HG03520 (cell line): ENCODE data around the gene SLC36A3.
"Not testable (repeated sequence)": the region's sequence is repeated elsewhere in the genome, so short reads cannot be mapped to it uniquely, and the experiment has no call there.

ENCODE experiments used
- ATAC-seq: cut with Tn5 transposase; IDR thresholded peaks from one replicate; pipeline ENCODE4 v1.9.1; 2021; ENCODE audit warnings: mild to moderate bottlenecking, moderate library complexity; ENCODE audit not compliant: unreplicated experiment

Gene SLC36A3

DNA sequence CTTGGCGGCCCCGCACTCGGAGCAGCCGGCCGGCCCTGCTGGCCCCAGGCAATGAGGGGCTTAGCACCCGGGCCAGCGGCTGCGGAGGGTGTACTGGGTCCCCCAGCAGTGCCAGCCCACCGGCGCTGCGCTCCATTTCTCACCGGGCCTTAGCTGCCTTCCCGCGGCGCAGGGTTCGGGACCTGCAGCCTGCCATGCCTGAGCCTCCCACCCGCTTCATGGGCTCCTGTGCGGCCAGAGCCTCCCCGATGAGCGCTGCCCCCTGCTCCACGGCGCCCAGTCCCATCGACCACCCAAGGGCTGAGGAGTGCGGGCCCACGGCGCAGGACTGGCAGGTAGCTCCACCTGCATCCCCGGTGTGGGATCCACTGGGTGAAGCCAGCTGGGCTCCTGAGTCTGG lies 5.7 kb upstream of the SLC36A3 start:
- ATAC-seq: not testable (repeated sequence)

DNA sequence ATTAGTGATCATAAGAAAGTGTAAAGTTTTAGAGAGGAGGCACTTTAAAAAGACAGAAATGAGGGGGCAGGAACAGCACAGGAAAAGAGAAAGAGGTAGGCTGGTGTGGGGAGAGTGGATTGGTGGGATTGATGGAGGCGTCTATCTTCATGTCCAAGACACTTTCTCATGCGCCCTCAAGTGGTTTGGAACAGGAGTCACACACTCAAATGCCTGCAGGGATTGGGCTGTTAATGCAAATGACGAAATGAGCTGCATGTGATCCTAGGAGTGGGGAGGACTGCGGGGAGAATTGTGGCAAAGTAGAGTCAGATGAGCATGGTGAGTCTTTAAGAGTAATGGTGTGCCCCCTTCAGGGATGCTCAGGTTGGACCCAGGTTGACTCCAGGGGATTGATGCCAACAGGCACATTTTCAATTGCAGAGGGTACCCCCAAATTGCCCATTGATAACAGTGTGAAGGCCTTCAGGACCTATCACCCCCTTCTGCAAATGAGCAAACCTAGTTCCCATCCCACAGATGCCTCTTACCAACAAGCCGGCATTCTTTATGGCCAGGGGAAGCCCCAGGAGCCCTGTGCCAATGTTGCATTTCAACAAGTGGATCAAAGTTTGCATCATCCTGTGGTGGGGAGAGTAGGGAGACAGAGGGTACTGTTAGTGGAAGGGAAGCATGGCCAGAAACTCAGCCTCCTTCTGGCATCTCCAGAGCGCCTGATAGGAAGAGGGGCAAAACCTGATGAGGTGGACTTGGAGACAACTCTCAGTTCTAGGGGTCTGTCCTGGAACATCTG lies 5.3 kb downstream of the SLC36A3 start:
- ATAC-seq: no peak

DNA sequence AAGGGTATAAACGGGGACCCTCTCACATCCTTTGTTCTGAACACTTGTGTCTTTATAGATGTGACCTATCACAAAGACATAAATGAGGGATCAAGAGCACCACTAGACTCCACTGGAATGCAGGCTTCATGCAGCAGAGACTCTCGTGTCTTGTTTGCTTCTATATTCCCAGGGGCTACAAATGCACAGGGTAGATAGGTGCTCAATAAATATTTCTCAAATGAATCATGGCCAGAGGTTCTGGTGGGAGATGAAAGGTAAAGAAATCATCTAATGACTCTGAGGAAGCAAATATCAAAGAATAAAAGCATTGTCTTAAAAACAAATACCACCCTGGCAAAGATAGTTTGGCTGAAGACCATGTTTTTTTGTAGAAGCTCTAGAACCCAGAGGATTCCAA lies 6.6 kb downstream of the SLC36A3 start:
- ATAC-seq: no peak

DNA sequence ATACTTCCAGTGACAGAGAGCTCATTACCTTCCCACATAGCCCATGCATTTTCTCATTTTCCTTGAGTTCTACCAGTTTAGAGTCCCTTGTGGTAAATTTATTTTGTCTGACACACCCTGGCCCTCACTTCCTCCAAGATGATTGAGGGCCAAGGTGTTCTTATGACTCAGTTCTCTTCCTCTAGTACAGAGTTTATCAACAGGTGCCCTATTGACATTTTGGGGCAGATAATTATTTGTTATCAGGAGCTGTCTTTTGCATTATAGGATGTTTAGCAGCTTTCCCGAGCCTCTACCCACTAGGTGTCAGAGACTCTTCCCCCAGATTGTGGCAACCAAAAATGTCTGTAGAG lies 7.1 kb downstream of the SLC36A3 start:
- no peak for ATAC-seq

DNA sequence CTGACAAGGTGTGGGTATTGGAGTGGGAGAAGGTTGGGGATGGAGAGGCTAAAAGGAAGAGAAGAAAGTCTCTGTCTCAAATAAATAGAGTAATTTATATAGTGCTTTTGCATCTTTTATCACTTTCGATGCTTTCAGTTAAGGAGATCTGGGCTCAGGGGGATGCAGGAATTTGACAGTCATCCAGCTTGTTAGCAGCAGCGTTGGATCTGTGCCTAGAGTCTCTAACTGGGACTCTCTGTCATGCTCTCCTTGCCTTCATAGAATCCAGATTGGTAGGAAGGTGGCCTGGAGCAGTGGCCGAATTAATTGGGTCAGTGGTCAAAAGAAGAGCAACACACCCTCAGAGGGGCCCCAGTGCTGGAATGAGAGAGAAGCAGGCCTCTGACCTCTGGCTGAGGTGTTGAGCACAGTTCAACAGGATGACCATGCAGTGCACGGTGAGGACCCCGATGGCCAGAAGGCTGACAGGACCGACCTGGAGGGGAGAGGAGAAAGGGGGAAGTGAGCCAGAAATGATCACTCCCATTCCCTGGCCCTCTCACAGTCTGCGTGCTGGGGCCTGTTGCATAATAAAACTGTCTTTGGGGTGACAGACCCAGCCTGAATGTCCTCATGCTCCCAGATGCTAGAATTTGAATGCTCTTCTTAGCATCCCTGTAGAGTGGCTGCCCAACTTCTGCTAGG lies 7.6 kb downstream of the SLC36A3 start:
- ATAC-seq: no peak

DNA sequence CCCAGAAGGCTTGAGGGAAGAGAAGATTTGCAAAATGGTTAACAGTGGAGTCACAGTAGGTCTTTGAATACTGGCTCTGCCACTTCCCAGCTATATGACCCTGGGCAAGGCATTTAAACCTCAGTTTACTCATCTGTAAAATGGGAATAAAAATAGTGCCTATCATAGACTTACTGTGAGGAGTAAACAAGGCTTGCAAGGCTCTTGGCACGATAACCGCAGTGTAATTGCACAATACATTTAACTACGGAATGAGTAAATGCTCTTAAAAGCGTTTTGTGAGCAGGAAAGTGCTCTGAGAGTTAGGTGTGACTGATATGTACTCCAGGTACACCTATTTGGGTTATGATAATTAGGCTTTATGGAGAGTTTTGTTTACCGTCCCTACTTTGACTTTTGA lies 8.4 kb downstream of the SLC36A3 start:
- ATAC-seq: no peak

DNA sequence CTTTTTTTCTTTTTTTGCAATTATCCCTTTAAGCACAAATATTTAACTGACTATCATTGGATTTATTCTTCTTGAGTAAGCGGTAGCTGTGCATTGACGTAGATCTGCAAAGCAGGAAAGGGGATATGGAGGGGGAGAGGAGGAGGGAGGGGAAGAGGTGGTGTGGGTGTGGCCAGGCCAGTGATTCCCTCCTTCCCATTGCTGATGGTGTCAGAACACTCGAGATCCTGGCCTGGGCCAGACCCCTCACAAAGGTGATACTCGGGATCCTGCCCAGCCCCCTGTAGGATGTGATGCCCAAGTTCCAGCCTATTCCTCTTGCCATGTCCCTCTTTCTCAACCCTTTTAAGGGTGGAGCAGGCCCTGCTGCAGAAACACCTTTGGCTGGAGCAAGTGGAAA lies 9.9 kb downstream of the SLC36A3 start:
- ATAC-seq: no peak

DNA sequence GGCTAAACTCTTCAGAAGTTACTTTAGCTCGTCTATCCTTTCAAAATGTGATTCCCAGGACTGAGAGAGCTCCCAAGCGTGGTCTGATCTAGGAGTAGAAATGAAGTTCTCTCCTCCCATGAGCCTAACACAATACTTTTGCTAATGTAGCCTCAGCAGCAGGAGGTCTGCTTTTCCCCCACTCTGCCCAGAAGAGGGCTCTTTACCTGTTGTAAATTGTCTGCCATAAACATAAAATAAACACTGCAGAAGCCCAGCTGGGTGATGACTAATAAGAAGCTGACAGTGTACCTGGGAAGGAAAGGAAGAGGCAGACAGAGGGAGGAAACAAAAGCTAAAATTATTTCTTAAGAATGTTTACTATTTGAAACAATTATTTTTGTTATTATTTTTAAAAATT lies 15.4 kb downstream of the SLC36A3 start:
- ATAC-seq: no peak

DNA sequence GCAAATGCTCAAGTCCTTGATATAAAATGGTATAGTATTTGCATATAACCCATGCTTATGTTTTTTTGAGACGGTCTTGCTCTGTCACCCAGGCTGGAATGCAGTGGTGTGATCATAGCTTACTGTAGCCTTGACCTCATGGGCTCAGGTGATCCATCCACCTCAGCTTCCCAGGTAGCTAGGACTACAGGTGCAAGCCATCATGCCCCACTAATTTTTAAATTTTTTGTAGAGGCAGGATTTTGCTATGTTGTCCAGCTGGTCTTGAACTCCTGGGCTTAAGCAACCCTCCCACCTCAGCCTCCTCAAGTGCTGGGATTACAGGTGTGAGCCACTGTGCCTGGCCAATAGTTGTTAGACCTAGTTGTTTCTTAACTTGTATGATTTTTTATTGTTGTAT lies 17.3 kb downstream of the SLC36A3 start:
- ATAC-seq: no peak

DNA sequence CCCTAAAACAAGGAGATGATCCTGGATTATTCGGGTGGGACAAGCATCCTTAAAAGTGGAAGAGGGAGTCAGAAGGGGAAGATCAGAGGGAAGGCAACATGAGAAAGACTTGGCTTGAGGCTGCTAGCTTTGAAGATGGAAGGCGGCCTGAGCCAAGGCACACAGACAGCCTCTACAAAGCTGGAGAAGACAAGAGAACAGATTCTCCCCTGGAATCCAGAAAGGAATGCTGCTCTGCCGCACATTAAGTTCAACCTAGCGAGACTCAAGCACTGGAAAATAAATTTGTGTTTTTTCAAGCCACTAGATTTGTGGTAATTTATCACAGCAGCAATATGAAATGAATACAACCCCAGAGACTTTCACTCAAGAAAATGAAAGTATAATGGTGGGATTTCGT lies 17.9 kb downstream of the SLC36A3 start:
- ATAC-seq: no peak

DNA sequence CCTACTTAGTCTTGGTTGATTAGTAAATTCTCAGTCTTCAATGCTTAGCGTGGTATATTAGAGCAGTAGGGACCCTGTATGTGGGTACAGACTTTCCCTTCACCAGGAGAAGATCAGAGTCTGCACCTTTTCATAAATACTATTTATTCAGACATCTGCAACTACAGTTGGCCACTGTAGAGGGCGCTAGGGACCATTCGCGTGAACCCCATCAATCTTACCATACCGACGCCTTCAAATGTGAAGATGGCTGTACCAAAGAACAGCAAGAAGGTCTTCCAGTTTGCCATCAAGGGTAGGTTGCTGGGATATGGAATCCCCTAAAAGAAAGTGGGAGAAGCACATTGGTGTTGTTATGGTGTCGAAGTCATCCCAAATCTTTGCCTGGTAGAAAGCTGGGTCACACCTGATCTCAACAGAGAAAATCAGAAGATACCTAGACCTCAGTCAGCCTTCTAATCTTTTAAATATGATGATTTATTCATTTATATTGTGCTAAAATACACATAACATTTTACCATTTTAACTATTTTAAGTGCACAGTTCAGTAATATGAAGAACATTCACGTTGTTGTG lies 19.1 kb downstream of the SLC36A3 start:
- no peak for ATAC-seq

DNA sequence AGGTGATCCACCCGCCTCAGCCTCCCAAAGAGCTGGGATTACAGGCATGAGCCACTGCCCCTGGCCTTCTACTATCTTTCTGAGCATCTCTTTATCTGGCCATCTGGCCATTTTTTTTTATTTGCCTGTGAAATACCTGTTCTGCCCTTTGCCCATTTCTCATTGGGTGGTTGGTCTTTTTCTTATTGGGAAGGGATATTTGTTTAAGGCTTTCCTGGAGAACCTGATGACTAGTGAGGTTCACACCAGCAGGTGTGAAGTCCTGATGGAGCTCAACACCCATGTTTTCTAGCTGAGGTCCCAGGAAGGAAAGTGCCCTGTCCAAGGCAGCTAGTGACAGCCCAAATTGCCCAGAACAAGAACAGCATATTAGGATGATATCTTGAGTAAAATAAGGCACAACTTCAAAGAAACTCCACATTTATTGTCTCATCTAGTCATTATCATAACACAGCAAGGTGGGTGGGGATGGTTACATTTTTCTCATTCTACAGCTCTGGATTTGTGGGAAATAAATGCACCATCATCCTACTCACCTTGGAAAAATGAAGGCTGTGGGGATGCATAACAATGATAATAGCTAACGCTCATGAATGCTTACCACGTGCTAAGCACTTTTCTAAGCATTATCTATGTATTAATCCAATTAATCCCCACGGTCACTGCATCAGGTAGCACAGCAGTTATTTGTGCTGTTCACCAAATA lies 20.3 kb downstream of the SLC36A3 start:
- no peak for ATAC-seq

DNA sequence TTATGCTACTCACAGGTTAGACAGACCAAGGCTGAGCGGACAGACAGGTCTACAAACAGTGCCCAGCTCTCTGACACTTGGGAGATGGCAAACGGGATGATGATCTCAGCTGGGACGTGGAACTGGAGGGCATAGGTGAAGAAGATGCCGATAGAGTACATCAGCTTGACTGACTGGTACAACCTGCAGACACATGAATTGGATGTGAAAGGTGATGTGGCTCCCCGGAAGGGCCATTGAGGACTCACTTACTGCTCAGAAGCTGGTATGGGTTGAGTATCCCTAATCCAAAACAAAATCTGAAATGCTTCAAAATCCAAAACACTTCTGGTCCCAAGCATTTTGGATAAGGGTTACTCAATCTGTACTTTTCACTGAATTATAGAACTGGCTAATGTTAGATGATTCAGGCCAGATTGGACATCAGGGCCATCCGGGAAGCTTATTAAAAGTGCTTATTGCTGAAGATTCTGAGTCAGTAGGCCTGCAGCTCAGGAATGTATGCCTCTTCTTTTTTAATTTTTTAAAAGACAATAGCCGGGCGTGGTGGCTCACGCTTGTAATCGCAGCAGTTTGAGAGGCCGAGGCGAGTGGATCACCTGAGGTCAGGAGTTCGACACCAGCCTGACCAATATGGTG lies 22.4 kb downstream of the SLC36A3 start:
- ATAC-seq: no peak

DNA sequence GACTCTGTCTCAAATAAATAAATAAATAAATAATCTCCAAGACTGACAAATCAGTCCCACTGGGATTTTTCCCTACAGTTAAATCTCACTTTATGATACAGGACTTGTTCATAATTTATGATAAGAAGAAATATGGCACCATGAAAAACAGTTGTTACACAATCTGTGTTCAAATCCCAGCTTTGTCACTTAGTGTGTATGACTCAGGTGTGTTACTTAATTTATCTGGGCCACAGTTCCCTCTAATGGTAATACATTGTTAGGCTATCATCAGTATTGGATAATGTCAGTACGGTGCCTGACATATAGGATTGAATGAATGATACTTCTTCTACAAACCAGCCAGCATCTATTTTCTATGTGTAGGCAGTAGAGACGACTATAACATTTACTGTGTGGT lies 23.1 kb downstream of the SLC36A3 start:
- ATAC-seq: no peak

DNA sequence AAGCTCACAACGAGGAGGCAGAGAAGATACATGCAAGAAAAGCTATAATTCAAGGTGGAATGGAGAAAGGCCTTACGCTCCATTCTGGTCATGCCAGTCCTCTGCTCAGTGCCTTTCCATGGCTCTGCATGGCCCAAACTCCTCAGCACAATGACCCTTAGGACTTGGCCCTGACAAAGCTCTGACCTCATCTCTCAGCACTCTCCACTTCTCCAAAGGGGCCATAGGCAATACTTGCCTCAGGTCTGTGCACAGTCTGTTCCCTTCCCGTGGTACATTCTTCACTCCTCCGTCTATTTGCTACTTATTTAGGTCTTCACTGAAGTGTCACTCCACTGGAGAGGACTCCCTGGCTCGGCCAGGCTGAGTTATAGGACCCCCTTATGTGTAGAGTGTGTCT lies 24.7 kb downstream of the SLC36A3 start:
- no peak for ATAC-seq

DNA sequence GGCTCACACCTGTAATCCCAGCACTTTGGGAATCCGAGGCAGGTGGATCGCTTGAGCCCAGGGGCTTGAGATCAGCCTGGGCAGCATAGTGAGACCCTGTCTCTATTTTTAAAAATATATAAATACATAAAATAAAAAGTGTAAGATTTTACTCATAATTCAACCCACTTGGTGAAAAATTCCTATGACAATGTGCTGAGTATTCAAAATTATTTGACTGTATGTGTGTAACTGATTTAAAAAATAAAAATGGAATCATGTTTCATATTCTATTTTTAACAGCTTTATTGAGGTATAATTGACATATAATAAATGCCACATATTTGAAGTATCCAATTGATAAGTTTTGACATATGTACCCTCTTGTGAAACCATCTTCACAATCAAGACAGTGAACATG lies 27.8 kb downstream of the SLC36A3 start:
- ATAC-seq: no peak

DNA sequence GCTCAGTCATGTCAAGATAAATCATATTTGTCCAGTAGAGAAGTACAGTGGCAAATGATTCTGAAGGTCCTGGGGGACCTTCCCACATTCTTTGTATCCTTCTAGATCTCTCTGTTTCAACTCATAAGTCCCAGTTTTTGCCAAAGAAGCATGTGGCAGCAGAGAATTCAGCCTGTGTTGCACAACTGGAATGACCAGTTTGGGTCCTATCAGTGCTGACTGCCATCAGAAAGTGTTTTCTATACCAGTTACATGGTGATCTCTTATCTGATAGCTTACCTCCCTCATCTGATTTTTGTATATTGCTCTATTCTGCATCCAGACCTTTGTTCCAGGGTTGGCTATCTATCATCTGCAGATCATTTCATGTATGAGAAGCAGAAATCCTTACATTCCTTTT lies 28.9 kb downstream of the SLC36A3 start:
- ATAC-seq: no peak

DNA sequence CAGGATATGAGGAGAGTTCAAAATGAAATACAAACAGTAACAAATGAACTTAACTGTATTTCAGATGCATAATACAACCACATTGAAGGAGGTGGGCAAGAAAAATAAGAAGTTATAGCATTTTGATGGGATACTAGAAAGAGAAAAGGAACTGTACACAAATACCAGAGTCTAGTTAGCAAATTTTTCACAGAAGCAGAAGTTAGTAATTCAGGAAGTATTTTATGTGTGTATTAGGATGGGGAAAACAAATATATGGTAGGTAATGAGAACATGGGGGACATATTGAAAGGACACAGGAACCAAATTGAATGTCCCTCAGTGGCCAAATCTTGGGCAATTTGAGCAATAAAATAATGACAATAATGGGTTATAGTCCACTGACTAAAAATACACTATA lies 32.2 kb downstream of the SLC36A3 start:
- no peak for ATAC-seq

DNA sequence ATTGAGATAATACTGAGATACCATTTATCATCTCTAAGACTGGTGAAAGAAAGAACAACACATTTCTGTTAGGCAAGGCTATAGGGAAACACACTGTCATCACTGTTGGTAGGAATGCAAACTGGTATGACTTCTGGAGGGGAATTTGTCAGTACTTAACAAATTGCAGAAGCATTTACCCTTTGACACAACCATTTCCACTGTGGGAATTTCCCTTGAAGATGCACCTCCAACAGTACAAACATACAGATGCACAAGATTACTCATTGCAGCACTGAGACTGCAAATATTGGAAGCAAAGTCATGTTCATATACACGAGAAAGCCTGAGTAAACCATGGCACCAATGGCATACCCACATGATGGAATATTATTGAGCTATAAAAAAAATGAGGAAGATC lies 33.0 kb downstream of the SLC36A3 start:
- ATAC-seq: peak; percentile 92

DNA sequence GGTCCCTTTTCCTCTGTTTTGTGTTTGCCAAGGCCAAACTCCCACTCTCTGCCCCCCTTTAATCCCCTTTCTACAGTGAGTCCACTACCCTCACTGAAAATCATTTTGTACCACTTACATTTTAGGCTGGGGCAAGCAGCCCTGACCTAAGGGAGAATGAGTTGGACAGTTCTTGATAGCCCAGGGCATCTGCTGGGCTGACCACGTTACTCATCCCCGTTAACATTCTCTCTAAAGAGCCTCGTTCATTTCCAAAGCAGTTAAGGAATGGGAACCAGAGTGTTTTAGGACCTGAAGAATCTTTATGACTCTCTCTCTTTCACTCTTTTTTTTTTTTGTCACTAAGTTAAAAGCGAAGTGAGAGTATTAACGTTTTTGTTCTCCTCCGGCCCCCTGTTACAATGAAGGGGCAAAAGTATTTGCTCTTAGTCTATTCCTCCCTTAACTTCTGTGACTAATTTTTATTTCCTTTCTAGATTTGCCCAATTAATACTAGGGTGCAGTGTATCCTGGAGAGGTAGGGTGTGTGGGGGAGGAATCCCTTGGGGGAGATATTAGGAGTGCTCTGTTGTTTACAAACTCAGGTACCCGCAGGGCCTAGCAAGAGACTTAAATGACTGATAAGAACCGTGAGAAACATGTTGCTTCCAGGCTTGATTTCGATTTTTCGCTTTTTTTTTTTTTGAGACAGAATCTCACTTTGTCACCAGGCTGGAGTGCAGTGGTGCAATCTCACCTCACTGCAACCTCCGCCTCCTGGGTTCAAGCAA lies 35.9 kb downstream of the SLC36A3 start:
- ATAC-seq: no peak

DNA sequence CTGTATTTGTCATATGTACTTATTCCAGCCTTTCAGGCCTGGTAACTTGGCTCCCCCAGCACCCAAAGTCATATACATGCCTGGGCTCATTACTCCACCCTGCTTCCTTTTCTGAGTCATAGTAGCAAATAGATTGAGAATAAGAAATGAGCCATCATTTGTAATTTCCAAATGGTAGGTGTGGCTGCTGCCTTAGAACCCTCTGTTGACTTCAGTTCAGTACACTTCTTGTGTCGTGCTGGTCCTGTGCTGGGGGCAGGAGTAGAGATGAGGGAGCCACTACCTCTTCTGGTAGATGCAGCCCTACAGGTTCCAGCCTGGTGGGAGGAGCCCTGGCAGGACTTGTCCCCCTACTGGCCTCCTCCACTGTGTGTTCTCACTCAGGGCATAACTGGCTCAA lies 39.5 kb downstream of the SLC36A3 start:
- ATAC-seq: peak; percentile 68
